Parathyroid adenoma (tissue), 2 donors: ENCODE measurements around the gene SRSF5.

ENCODE experiments used
- H2AFZ ChIP-seq: fragments of 300-600 bp; sonication (generic); one replicate; pipeline ENCODE4 v1.7.0; 2017; ENCODE audit warnings: antibody characterized with exemption, mild to moderate bottlenecking
- H3K27ac ChIP-seq: fragments of 300-600 bp; sonication (generic); one replicate; pipeline ENCODE4 v1.7.0; 2017
- H3K27me3 ChIP-seq: fragments of 300-600 bp; sonication (generic); one replicate; pipeline ENCODE4 v1.7.0; 2017; ENCODE audit warnings: low read length; ENCODE audit not compliant: control insufficient read depth, insufficient read depth
- H3K36me3 ChIP-seq: fragments of 300-600 bp; sonication (generic); one replicate; pipeline ENCODE4 v1.7.0; 2017; ENCODE audit warnings: low read length; ENCODE audit not compliant: control insufficient read depth, insufficient read depth
- H3K4me1 ChIP-seq: fragments of 300-600 bp; sonication (generic); one replicate; pipeline ENCODE4 v1.7.0; 2017; ENCODE audit warnings: control low read depth
- H3K4me2 ChIP-seq: fragments of 300-600 bp; sonication (generic); one replicate; pipeline ENCODE4 v1.7.0; 2017; ENCODE audit warnings: low read length
- H3K4me3 ChIP-seq: fragments of 300-600 bp; sonication (generic); one replicate; pipeline ENCODE4 v1.7.0; 2017; ENCODE audit warnings: low read depth, low read length
- H3K79me2 ChIP-seq: fragments of 300-600 bp; sonication (generic); one replicate; pipeline ENCODE4 v1.7.0; 2017; ENCODE audit warnings: control low read depth
- H3K9ac ChIP-seq: fragments of 300-600 bp; sonication (generic); one replicate; pipeline ENCODE4 v1.7.0; 2017; ENCODE audit warnings: mild to moderate bottlenecking
- H3K9me3 ChIP-seq: fragments of 300-600 bp; sonication (generic); one replicate; pipeline ENCODE4 v1.7.0; 2017; ENCODE audit warnings: low read length; ENCODE audit not compliant: control insufficient read depth
- CTCF ChIP-seq: fragments of 300-600 bp; sonication (generic); IDR thresholded peaks from one replicate; pipeline ENCODE4 v1.7.0; 2017; ENCODE audit warnings: antibody characterized with exemption, mild to moderate bottlenecking
- donor health status: primary hyperparathyroidism.

Gene SRSF5

GRCh38 chr14:69816216-69816615 is 49.3 kb downstream of the SRSF5 start:
- Histone ChIP-seq H2AFZ (no peak overlapping the region), H3K4me2 (no peak overlapping the region), H3K4me1 (no peaks in the 10 kb centered on the region), H3K9me3 (no peaks in the 10 kb centered on the region), H3K4me3 (no peak overlapping the region), H3K79me2 (no peaks in the 10 kb centered on the region), H3K36me3 (no peaks in the 10 kb centered on the region), H3K27me3 (no peaks in the 10 kb centered on the region), H3K9ac (no peak overlapping the region), H3K27ac (no peak overlapping the region)
- no peak for TF ChIP-seq CTCF

GRCh38 chr14:69818758-69819191 is 51.8 kb downstream of the SRSF5 start:
- Histone ChIP-seq H3K9me3 (no peaks in the 10 kb centered on the region), H3K9ac (no peak overlapping the region), H3K79me2 (no peaks in the 10 kb centered on the region), H3K4me1 (no peaks in the 10 kb centered on the region), H3K27me3 (no peaks in the 10 kb centered on the region), H3K4me3 (no peak overlapping the region), H3K36me3 (no peaks in the 10 kb centered on the region), H3K27ac (no peak overlapping the region), H2AFZ (no peak overlapping the region), H3K4me2 (no peak overlapping the region)
- peak; percentile 96 for TF ChIP-seq CTCF

GRCh38 chr14:69819607-69820006 is 52.7 kb downstream of the SRSF5 start:
- H3K9ac ChIP-seq = no peak overlapping the region
- H3K4me2 ChIP-seq = no peak overlapping the region
- H3K9me3 ChIP-seq = no peaks in the 10 kb centered on the region
- H3K27me3 ChIP-seq = no peaks in the 10 kb centered on the region
- no peaks in the 10 kb centered on the region for H3K79me2 ChIP-seq
- no peak overlapping the region for H2AFZ ChIP-seq
- H3K36me3 ChIP-seq = no peaks in the 10 kb centered on the region
- H3K27ac ChIP-seq = no peak overlapping the region
- H3K4me1 ChIP-seq = no peaks in the 10 kb centered on the region
- no peak overlapping the region for H3K4me3 ChIP-seq
- no peak for TF ChIP-seq CTCF

- no peak overlapping the region for H3K4me3 ChIP-seq
- no peak overlapping the region for H3K9ac ChIP-seq
- no peak overlapping the region for H3K27ac ChIP-seq
- H3K79me2 ChIP-seq = no peaks in the 10 kb centered on the region
- TF ChIP-seq CTCF = no peak
- H3K36me3 ChIP-seq = no peaks in the 10 kb centered on the region
- no peak overlapping the region for H3K4me2 ChIP-seq
- no peaks in the 10 kb centered on the region for H3K9me3 ChIP-seq
- H3K4me1 ChIP-seq = no peaks in the 10 kb centered on the region
- no peak overlapping the region for H2AFZ ChIP-seq
- no peaks in the 10 kb centered on the region for H3K27me3 ChIP-seq
These were observed 54.0 kb downstream of the SRSF5 start for GRCh38 chr14:69820991-69821390.
